Thyroid gland (tissue), 4 donors: ENCODE results near the gene METTL18.

Experiments used
- CTCF ChIP-seq, 6 experiments: fragments of 200-600 bp in 3 of 6; fragments of 450-650 bp in 3 of 6; sonication (generic) in 3 of 6; IDR thresholded peaks; one replicate each; pipeline ENCODE4 v1.5.1; 2016 to 2019; ENCODE audit warnings: antibody characterized with exemption in 6 of 6, mild to moderate bottlenecking in 2 of 6, inconsistent platforms in 1 of 6, moderate library complexity in 1 of 6
- POLR2A ChIP-seq, 2 donors: fragments of 450-650 bp; IDR thresholded peaks; one replicate each; pipeline ENCODE4 v1.6.1; 2017; ENCODE audit warnings: antibody characterized with exemption in 2 of 2, mild to moderate bottlenecking in 2 of 2, moderate library complexity in 1 of 2

- TF ChIP-seq POLR2A (IDR thresholded peaks at IDR 0.05) (no peak), CTCF (IDR thresholded peaks at IDR 0.05) (no peak)
Observed at GRCh38 chr1:169835647-169836046, 40.9 kb upstream of the METTL18 start.
